Adrenal gland (tissue), 12 donors: ENCODE measurements around the gene TOMT. TPM values are rescaled to one million over a fixed set of nuclear protein-coding genes. Genes with fewer than 3 reads are reported as not detected.
"Not testable (repeated sequence)": the region's sequence is repeated elsewhere in the genome, so short reads cannot be mapped to it uniquely, and the experiment has no call there.

ENCODE experiments used
- DNase-seq, 7 donors: peaks; one replicate each; pipeline ENCODE4 v3.0.0-alpha.2; 2019 to 2020
- H3K27ac ChIP-seq, 5 donors: fragments of 200-600 bp; sonication (generic) in 4 of 5; 1 replicate in 3 of 5; 2 replicates in 2 of 5; pipeline versions ENCODE4 v1.5.1 to v1.8.0; 2016 to 2020; ENCODE audit warnings: mild to moderate bottlenecking in 1 of 5
- H3K27me3 ChIP-seq: fragments of 200-600 bp; 2 replicates; pipeline ENCODE4 v1.8.0; 2021
- H3K36me3 ChIP-seq, 2 donors: fragments of 200-600 bp; replicated peaks in 1 of 2; 1 replicate in 1 of 2; 2 replicates in 1 of 2; pipeline versions ENCODE4 v1.5.1 to v1.8.0; 2018 to 2022
- H3K4me1 ChIP-seq, 2 donors: fragments of 200-600 bp; replicated peaks in 1 of 2; 1 replicate in 1 of 2; 2 replicates in 1 of 2; pipeline versions ENCODE4 v1.5.1 to v1.8.0; 2018 to 2021
- H3K4me3 ChIP-seq, 4 donors: fragments of 200-600 bp; sonication (generic) in 3 of 4; one replicate each; pipeline ENCODE4 v1.5.1; 2016 to 2018
- H3K9me3 ChIP-seq, 3 donors: fragments of 200-600 bp; sonication (generic) in 1 of 3; replicated peaks in 1 of 3; 1 replicate in 2 of 3; 2 replicates in 1 of 3; pipeline versions ENCODE4 v1.5.1 to v1.8.0; 2016 to 2021
- POLR2A ChIP-seq, 2 donors: fragments of 450-650 bp; IDR thresholded peaks; one replicate each; pipeline ENCODE4 v1.6.1; 2017; ENCODE audit warnings: antibody characterized with exemption in 2 of 2, mild to moderate bottlenecking in 2 of 2, moderate library complexity in 1 of 2
- WGBS, 4 donors: extraction: QIAGEN DNeasy Blood & Tissue Kit in 2 of 4; methylation state at CpG; one replicate each; pipeline versions ENCODE4 v1.1.5 to v1.1.7; 2013 to 2017; 5-methylcytosine and 5-hydroxymethylcytosine counted together
- intact Hi-C, 2 donors: fragments of 100-400 bp; cut with DNase I; formaldehyde crosslinking; loops; one replicate each; pipeline versions ENCODE4 v1.14.1 to v1.15.0; 2022 to 2023
- polyA plus RNA-seq, 3 donors: library from polyadenylated mRNA; stranded (reverse); fragments of 200-250 nt in 2 of 3; fragments of 350-450 nt in 1 of 3; fragmentation: Illumina TruSeq in 1 of 3; extraction: RNeasy Lipid Tissue Mini Kit (QIAGEN cat#74804) in 1 of 3; gene quantifications; one replicate each; pipeline ENCODE4 v1.2.3, GENCODE V29; 2013 to 2014
- total RNA-seq, 9 donors: library from RNA; depleted of rRNA in 4 of 9; stranded (reverse); fragments of >200 nt in 4 of 9; fragments of 120-200 nt in 1 of 9; fragmentation: NEBNext Ultra II Directional in 1 of 9; extraction: Animal tissue kit (Norgen Biotek cat#: 25700) in 1 of 9; gene quantifications; one replicate each; pipeline versions ENCODE4 v1.1.0 to v1.2.4, GENCODE V29; 2013 to 2023
- TF ChIP-seq, protein P1 (sequence below), 6 experiments: fragments of 450-650 bp in 4 of 6; fragments of 200-600 bp in 2 of 6; sonication (generic) in 1 of 6; IDR thresholded peaks; 1 replicate in 5 of 6; 2 replicates in 1 of 6; pipeline versions ENCODE4 v1.5.1 to v1.8.0; 2016 to 2021; ENCODE audit warnings: antibody characterized with exemption in 6 of 6, mild to moderate bottlenecking in 2 of 6, moderate library complexity in 1 of 6
- donor health status: healthy with polysubstance abuse.
- donor health status: Bipolar disorder and iron deficiency.
- donor health status: DM: yes; HTN: yes; CAD: no.
- donor health status: DM: no; HTN: no; CAD: no.
- donor health status: DM: no; HTN: no; CAD: no.
- donor health status: DM: yes; HTN: yes; CAD: no.

The TOMT gene
- total and polyA plus RNA-seq, 12 donors = not detected

DNA sequence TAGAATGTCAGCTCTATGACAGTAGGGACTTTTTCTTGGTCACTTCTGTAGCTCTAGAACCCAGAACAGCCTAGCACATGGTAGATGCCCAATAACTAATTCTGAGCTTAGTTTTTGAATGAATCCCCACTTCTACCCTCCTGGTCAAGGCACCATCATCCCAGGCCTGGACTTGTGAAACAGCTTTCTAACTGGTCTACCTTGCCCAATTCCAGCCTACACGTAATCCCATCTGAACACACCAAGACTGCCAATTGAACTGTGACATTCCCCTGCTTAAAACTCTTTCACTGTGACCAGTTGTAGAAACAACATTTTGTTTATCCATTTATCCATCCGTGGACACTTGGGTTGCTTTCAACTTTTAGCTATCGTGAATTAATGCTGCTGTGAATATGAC lies 23.7 kb downstream of the TOMT start:
- peak in 1 of 7 donors; percentile 13 for DNase-seq
- 83 to 93% (median 90%) methylated on average over 3 of the region's 3 CpGs for WGBS, 4 donors
- TF ChIP-seq POLR2A (IDR thresholded peaks at IDR 0.05) = no peak
- TF ChIP-seq, protein P1, sequence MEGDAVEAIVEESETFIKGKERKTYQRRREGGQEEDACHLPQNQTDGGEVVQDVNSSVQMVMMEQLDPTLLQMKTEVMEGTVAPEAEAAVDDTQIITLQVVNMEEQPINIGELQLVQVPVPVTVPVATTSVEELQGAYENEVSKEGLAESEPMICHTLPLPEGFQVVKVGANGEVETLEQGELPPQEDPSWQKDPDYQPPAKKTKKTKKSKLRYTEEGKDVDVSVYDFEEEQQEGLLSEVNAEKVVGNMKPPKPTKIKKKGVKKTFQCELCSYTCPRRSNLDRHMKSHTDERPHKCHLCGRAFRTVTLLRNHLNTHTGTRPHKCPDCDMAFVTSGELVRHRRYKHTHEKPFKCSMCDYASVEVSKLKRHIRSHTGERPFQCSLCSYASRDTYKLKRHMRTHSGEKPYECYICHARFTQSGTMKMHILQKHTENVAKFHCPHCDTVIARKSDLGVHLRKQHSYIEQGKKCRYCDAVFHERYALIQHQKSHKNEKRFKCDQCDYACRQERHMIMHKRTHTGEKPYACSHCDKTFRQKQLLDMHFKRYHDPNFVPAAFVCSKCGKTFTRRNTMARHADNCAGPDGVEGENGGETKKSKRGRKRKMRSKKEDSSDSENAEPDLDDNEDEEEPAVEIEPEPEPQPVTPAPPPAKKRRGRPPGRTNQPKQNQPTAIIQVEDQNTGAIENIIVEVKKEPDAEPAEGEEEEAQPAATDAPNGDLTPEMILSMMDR (IDR thresholded peaks at IDR 0.05) = no peak
- H3K4me3 ChIP-seq = no peak overlapping the region
- no peaks in the 10 kb centered on the region for H3K36me3 ChIP-seq
- H3K4me1 ChIP-seq = peaks cover 0 to 3% of the 10 kb centered on the region in 2 donors
- H3K27ac ChIP-seq = no peak overlapping the region
- H3K27me3 ChIP-seq = no peaks in the 10 kb centered on the region
- intact Hi-C loops = no loop called here
- H3K9me3 ChIP-seq = no peaks in the 10 kb centered on the region

DNA sequence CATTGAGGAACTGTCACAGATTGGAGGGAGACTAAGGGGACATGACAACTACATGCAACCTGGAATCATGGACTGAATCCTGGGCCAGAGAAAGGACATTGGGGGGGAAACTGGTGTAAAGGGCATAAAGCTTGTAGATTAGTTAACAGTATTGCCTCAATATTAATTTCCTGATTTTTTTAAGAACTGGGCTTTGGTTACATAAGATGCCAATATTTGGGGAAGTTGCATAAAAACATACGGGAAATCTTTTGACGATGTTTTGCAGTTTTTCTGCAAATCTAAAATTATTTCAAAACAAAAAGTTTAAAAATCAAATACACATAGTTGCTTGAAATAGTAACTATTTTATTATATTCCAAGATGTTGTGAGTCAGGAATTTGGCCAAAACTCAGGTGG lies 26.9 kb downstream of the TOMT start:
- WGBS, 4 donors = 76 to 81% (median 78%) methylated on average over 2 of the region's 2 CpGs
- peaks cover 0 to 3% of the 10 kb centered on the region in 2 donors for H3K4me1 ChIP-seq
- H3K4me3 ChIP-seq = no peak overlapping the region
- intact Hi-C loops = no loop called here
- no peaks in the 10 kb centered on the region for H3K9me3 ChIP-seq
- no peak for DNase-seq
- H3K27ac ChIP-seq = peak overlapping the region in 1 of 5 donors; percentile 32
- H3K27me3 ChIP-seq = no peaks in the 10 kb centered on the region
- no peaks in the 10 kb centered on the region for H3K36me3 ChIP-seq
- no peak for TF ChIP-seq POLR2A (IDR thresholded peaks at IDR 0.05)
- TF ChIP-seq, protein P1 (IDR thresholded peaks at IDR 0.05) = no peak

- peak in 1 of 7 donors; percentile 44 for DNase-seq
- H3K27ac ChIP-seq, intact Hi-C loops, H3K9me3 ChIP-seq, H3K4me1 ChIP-seq, H3K36me3 ChIP-seq, H3K27me3 ChIP-seq, H3K4me3 ChIP-seq: not testable (repeated sequence)
- WGBS, 4 donors = 78 to 84% (median 79%) methylated on average over 4 of the region's 4 CpGs
Measured at GRCh38 chr11:72135473-72135872, 29.7 kb downstream of the TOMT start, which contains the start of gene FOLR3. Gene FOLR3 (plus strand): TSS chr11:72135725. CDS start chr11:72135953, 228 bp downstream.

DNA sequence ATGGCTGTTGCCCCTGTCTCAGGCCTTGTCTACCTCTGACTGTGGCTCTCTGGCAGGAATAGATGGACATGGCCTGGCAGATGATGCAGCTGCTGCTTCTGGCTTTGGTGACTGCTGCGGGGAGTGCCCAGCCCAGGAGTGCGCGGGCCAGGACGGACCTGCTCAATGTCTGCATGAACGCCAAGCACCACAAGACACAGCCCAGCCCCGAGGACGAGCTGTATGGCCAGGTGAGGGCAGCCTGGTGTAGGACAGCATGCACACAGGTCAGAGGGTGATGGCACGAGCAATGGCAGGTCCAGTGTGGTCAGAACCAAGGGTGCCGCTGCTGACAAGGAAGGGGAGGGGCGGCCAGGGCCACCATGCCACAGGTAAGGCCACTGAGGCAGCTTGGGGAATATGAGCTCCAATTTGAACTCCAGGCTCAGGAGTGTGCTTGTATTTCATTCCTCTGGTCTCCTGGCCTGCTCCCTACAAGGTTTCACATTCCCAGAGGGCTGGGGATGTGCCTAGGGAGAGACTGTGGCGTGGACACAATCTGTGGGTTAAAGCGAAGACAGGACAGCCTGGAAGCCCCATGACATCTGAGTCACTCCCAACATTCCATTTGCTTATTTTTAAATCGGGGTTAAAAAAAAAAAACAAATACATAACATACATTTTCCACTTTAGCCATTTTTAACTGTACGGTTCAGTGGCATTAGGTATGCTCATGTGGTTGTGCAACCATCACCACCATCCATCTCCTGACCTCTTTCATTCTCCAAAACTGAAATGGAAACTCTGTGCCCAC lies 30.4 kb downstream of the TOMT start:
- WGBS, 4 donors = 86 to 96% (median 93%) methylated on average over 11 to 14 of the region's 14 CpGs
- Histone ChIP-seq H3K9me3 (no peaks in the 10 kb centered on the region), H3K27me3 (no peaks in the 10 kb centered on the region), H3K27ac (no peak overlapping the region), H3K4me1 (peaks cover 0 to 3% of the 10 kb centered on the region in 2 donors), H3K36me3 (no peaks in the 10 kb centered on the region), H3K4me3 (no peak overlapping the region)
- TF ChIP-seq POLR2A (IDR thresholded peaks at IDR 0.05) = no peak
- TF ChIP-seq, protein P1 (IDR thresholded peaks at IDR 0.05) = no peak
- DNase-seq = peak in 1 of 7 donors; percentile 21
- intact Hi-C loops = no loop called here
